ENCODE data around the gene PTGIR. TPM values are rescaled to one million over a fixed set of nuclear protein-coding genes. Genes with fewer than 3 reads are reported as not detected.

Gene PTGIR
- polyA plus RNA-seq, 2 of the 4 experiments (the other 2 are of a cell fraction) = 0.06 TPM; not detected in 1

DNA sequence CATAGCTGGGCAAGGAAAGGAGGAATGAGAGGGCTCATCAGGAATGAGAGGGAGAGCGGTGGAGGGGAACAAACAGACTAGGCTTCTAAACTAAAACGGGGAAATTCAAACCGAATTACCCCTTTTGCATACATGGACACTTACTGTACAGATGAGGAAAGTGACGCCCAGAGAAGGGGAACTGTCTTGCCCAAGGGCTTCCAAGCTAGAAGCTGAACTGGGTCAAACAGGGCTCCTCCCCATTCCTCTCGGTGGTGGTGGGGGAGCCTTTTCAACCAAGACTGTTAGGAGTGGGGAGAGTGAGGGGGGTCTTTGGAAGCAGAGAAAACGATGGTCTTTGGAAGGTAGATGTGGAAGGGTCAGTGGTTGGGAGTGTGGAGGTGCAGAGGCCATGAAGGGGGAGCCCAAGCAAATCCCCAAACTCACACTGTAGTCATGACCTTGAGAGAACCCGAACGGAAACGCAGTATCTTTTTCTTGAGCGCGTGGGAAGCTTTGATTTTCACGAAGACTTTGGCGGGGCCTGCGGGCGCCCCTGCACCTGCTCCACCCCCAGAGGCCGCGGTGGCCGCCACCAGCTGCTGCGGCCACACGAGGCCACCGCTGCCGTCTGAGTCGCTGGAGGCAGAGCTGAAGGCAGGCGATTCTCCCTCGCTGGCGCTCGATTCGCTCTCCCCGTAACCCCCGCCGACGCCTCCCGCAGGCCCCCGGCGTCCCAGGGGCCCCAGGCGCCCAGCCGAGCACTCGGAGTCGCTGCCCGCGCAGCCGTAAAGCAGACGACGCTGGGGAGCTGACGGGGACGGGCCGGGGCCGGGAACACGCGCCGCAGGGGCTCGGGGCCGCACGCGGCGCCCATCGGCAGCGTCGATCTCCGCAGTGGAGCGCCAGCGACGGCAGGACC lies 23.4 kb upstream of the PTGIR start:
- DNase-seq (ENCODE audit: low read depth in 1 of 2, low spot score in 1 of 2) (no peak), FAIRE-seq (no peak), ATAC-seq (no peak)
- no peak overlapping the region for H3K27ac ChIP-seq
- peaks cover 16% of the 10 kb centered on the region for H3K9me3 ChIP-seq
- 76% methylated on average over 34 of the region's 63 CpGs for WGBS (ENCODE audit: missing lambda C conversion rate)
- no peak overlapping the region for H3K4me3 ChIP-seq
- H3K4me1 ChIP-seq = no peaks in the 10 kb centered on the region
- CTCF ChIA-PET = interaction anchor here (0.9 to 1.3 kb wide), 3 partner anchors 9 to 105 kb away, joined by 3 to 4 read pairs (median 3); no protein-coding TSS in a partner anchor
- H3K4me2 ChIP-seq = no peak overlapping the region
- no peak for TF ChIP-seq RNF2 (IDR thresholded peaks at IDR 0.05; ENCODE audit: borderline replicate concordance, low read depth)
- TF ChIP-seq KDM1A (IDR thresholded peaks at IDR 0.05; ENCODE audit: low read depth) = no peak
- TF ChIP-seq FOXS1 (CRISPR knock-in tag; IDR thresholded peaks at IDR 0.05) = no peak
- TF ChIP-seq, protein P1, sequence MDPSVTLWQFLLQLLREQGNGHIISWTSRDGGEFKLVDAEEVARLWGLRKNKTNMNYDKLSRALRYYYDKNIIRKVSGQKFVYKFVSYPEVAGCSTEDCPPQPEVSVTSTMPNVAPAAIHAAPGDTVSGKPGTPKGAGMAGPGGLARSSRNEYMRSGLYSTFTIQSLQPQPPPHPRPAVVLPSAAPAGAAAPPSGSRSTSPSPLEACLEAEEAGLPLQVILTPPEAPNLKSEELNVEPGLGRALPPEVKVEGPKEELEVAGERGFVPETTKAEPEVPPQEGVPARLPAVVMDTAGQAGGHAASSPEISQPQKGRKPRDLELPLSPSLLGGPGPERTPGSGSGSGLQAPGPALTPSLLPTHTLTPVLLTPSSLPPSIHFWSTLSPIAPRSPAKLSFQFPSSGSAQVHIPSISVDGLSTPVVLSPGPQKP (IDR thresholded peaks at IDR 0.05; ENCODE audit: low read depth, low read length) = no peak
- no peak for TF ChIP-seq JUN (IDR thresholded peaks at IDR 0.05)
- no peak for TF ChIP-seq MAZ (IDR thresholded peaks at IDR 0.05; ENCODE audit: borderline replicate concordance, low read depth, low read length)
- POLR2A ChIA-PET = no interaction called here

DNA sequence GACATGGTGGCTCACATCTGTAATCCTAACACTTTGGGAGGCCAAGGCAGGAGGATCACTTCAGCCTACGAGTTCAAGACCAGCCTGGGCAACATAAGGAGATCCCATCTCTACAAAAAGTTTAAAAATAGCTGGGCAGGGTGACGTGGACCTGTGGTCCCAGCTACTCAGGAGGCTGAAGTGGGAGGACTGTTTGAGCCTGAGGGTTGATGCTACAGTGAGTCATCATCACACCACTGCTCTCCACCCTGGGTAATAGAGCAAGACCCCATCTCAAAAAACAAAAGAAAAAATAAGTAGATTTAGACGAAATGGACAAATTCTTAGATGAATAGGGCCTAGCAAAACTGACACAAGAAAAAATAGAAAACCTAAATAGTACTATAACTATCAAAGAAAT lies 21.5 kb upstream of the PTGIR start:
- no peak overlapping the region for H3K4me2 ChIP-seq
- DNase-seq (ENCODE audit: low read depth in 1 of 2, low spot score in 1 of 2) (no peak), ATAC-seq (no peak), FAIRE-seq (no peak)
- H3K9me3 ChIP-seq = peaks cover 16% of the 10 kb centered on the region
- no peak overlapping the region for H3K27ac ChIP-seq
- ChIA-PET CTCF (interaction anchor here (1.5 to 2.1 kb wide), 2 partner anchors 32 to 58 kb away, joined by 7 to 8 read pairs; no protein-coding TSS in a partner anchor), POLR2A (no interaction called here)
- no peak overlapping the region for H3K4me3 ChIP-seq
- H3K4me1 ChIP-seq = no peaks in the 10 kb centered on the region
- TF ChIP-seq ZC3H11A (IDR thresholded peaks at IDR 0.05) = no peak
- WGBS (ENCODE audit: missing lambda C conversion rate) = 20% methylated on average over 3 of the region's 3 CpGs

DNA sequence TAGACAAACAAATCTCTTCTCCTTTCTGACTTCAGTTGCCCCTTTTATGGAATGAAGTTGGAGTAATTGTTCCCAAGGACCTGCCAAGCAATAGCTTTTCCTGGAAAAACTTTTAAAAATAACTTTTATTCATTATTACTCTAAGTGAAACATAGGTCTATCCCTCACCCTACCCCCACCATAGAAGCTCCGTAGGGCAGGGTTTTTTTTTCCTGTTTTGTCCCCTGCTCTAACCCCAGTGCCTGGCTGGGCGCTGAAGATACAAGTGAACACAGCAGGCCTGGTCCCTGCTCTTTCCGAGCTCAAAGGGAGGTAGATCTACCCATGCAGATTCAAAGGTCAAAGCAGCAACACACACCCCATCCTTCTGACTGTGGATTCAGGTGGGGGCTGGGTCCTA lies 19.8 kb upstream of the PTGIR start:
- ChIA-PET POLR2A (no interaction called here), CTCF (interaction anchor here (0.7 to 2.1 kb wide), 7 partner anchors 9 to 192 kb away, joined by 3 to 8 read pairs (median 4); partner anchors contain the start of gene PTGIR)
- H3K27ac ChIP-seq = no peak overlapping the region
- peaks cover 16% of the 10 kb centered on the region for H3K9me3 ChIP-seq
- ATAC-seq (no peak), DNase-seq (ENCODE audit: low read depth in 1 of 2, low spot score in 1 of 2) (no peak), FAIRE-seq (no peak)
- no peak for TF ChIP-seq POLR2AphosphoS2 (conservative IDR thresholded peaks at IDR 0.05; ENCODE audit: low read length)
- WGBS (ENCODE audit: missing lambda C conversion rate) = 21% methylated on average over 3 of the region's 3 CpGs
- no peak overlapping the region for H3K4me3 ChIP-seq
- H3K4me2 ChIP-seq = no peak overlapping the region
- H3K4me1 ChIP-seq = peaks cover 2% of the 10 kb centered on the region; the same call in 1 of the 3 replicates

DNA sequence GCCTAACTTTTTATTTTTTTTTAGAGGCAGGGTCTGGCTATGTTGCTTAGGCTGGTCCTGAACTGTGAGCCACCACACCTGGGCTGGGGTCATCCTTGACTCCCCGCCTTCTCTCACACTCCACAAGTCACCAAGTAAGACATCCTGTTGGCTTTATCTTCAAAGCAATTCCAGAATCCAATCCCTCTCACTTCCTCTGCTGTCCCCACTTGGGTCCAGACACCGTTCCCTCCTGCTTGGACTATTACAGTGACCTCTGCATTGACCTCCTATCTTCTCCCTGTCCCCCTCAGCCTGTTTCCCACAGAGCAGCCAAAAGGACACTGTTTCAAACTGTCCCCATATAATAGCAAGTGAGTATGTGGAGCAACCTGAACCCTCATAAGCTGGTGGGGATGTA lies 15.8 kb upstream of the PTGIR start:
- DNase-seq (ENCODE audit: low read depth in 1 of 2, low spot score in 1 of 2) (no peak), FAIRE-seq (no peak), ATAC-seq (no peak)
- Histone ChIP-seq H3K4me3 (no peak overlapping the region), H3K27ac (no peak overlapping the region), H3K9me3 (no peaks in the 10 kb centered on the region), H3K4me2 (no peak overlapping the region), H3K4me1 (peaks cover 12% of the 10 kb centered on the region)
- CTCF ChIA-PET = interaction anchor here (1.4 to 1.5 kb wide), 2 partner anchors 12 to 104 kb away, joined by 4 to 5 read pairs; no protein-coding TSS in a partner anchor
- WGBS (ENCODE audit: missing lambda C conversion rate) = 79% methylated on average over 2 of the region's 2 CpGs
- POLR2A ChIA-PET = no interaction called here
- TF ChIP-seq NR3C1 (IDR thresholded peaks at IDR 0.05) = no peak
- TF ChIP-seq EHMT2 (IDR thresholded peaks at IDR 0.05; ENCODE audit: low read depth) = no peak
- TF ChIP-seq TFCP2L1 (CRISPR knock-in tag; IDR thresholded peaks at IDR 0.05) = no peak
- TF ChIP-seq CBX2 (IDR thresholded peaks at IDR 0.05; ENCODE audit: borderline replicate concordance, low read depth) = no peak
- TF ChIP-seq GATA3 (IDR thresholded peaks at IDR 0.05; ENCODE audit: borderline replicate concordance) = no peak
- TF ChIP-seq, protein P2, sequence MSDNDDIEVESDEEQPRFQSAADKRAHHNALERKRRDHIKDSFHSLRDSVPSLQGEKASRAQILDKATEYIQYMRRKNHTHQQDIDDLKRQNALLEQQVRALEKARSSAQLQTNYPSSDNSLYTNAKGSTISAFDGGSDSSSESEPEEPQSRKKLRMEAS (IDR thresholded peaks at IDR 0.05) = no peak
- TF ChIP-seq CHD2 (IDR thresholded peaks at IDR 0.05; ENCODE audit: low read length, partially characterized antibody) = no peak
- no peak for TF ChIP-seq MYC (IDR thresholded peaks at IDR 0.05; ENCODE audit: borderline replicate concordance, low read length)
- no peak for TF ChIP-seq HOXB5 (CRISPR knock-in tag; IDR thresholded peaks at IDR 0.05)
- TF ChIP-seq RCOR1 (IDR thresholded peaks at IDR 0.05; ENCODE audit: low read depth, low read length) = no peak
- no peak for TF ChIP-seq ZSCAN20 (CRISPR knock-in tag; IDR thresholded peaks at IDR 0.05)
- TF ChIP-seq, protein P1 (IDR thresholded peaks at IDR 0.05; ENCODE audit: low read depth, low read length) = no peak
- no peak for TF ChIP-seq NPAS2 (CRISPR knock-in tag; IDR thresholded peaks at IDR 0.05; ENCODE audit: borderline replicate concordance)
- no peak for TF ChIP-seq KDM5A (IDR thresholded peaks at IDR 0.05)
- TF ChIP-seq PHF8 (IDR thresholded peaks at IDR 0.05; ENCODE audit: borderline replicate concordance, low read depth) = no peak
- TF ChIP-seq POLR2AphosphoS2 (conservative IDR thresholded peaks at IDR 0.05; ENCODE audit: low read length) = no peak
- no peak for TF ChIP-seq RNF2 (IDR thresholded peaks at IDR 0.05; ENCODE audit: borderline replicate concordance, low read depth)
- TF ChIP-seq, protein P3, sequence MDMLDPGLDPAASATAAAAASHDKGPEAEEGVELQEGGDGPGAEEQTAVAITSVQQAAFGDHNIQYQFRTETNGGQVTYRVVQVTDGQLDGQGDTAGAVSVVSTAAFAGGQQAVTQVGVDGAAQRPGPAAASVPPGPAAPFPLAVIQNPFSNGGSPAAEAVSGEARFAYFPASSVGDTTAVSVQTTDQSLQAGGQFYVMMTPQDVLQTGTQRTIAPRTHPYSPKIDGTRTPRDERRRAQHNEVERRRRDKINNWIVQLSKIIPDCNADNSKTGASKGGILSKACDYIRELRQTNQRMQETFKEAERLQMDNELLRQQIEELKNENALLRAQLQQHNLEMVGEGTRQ (IDR thresholded peaks at IDR 0.05) = no peak

All from A549 (cell line).